Prostate gland (tissue), 2 donors: ENCODE results near the gene OOSP1.

Experiments used
- CTCF ChIP-seq, 4 experiments: fragments of 200-600 bp in 2 of 4; fragments of 450-650 bp in 2 of 4; sonication (generic) in 2 of 4; IDR thresholded peaks; 1 replicate in 3 of 4; 2 replicates in 1 of 4; pipeline ENCODE4 v1.5.1; 2016 to 2019; ENCODE audit warnings: antibody characterized with exemption in 4 of 4, mild to moderate bottlenecking in 2 of 4, moderate library complexity in 2 of 4
- POLR2A ChIP-seq: fragments of 450-650 bp; IDR thresholded peaks from one replicate; pipeline ENCODE4 v1.6.1; 2016; ENCODE audit warnings: antibody characterized with exemption, mild to moderate bottlenecking

DNA sequence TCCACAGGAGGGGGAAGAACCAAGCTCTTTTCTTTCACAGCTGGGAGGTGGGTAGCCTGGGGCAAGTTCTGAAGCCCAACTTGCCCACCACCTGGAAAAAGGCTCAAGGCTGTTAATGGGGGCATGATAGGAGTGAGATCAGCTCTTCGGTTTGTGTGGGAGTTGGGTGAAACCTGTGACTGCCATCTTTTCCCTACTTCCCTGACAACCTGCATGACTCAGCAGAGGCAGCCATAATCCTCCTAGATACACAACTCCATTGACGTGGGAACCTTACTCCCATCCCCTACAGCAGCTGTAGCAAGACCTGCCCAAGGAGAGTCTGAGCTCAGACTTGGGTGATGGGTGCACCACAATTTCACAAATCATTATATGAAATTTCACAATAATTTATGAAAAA lies 65.5 kb downstream of the OOSP1 start:
- TF ChIP-seq CTCF (IDR thresholded peaks at IDR 0.05) (no peak), POLR2A (no peak)
